HUDEP-2 (cell line): ENCODE data around the gene MCTP2.
"Not testable (repeated sequence)": the region's sequence is repeated elsewhere in the genome, so short reads cannot be mapped to it uniquely, and the experiment has no call there.

Experiments used
- DNase-seq, 76 experiments: peaks; one replicate each; lab custom pipeline; 2025; ENCODE audit not compliant: unreplicated experiment in 76 of 76; lab: John Stamatoyannopoulos, UW

MCTP2 gene

DNA sequence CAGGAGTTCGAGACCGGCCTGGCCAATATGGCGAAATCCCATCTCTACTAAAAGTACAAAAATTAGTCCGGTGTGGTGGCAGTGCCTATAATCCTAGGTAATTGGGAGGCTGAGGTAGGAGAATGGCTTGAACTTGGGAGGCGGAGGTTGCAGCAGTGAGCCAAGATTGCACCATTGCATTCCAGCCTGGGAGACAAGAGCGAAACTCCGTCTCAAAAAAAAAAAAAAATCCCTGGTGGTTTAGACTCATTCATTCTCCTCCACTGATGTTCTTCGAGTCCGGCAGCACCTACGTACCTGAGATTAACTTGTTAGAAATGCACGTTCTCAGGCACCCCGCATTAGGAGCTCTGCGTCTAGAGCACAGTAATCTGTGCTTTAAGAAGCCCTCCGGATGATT lies 3.7 kb downstream of the MCTP2 start:
- no peak for DNase-seq

DNA sequence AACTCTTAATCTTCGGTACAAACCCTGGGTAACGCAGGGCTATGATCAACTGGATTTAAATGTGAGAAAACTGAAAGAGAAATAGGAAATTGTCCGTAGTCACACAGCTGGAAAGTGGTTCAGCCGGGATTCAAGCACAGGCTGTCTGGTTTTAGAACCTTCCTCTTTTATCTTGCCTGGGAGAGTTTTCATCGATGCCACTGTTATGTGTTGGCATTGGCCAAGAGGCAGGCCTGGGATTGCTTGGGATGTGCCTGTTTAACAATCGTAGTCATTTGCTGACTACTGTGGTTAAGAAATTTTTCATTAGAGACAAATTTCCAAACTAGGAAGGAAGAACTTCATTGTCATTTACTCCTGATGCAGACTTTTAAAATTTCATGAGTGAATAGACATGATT lies 4.3 kb downstream of the MCTP2 start:
- DNase-seq = no peak

DNA sequence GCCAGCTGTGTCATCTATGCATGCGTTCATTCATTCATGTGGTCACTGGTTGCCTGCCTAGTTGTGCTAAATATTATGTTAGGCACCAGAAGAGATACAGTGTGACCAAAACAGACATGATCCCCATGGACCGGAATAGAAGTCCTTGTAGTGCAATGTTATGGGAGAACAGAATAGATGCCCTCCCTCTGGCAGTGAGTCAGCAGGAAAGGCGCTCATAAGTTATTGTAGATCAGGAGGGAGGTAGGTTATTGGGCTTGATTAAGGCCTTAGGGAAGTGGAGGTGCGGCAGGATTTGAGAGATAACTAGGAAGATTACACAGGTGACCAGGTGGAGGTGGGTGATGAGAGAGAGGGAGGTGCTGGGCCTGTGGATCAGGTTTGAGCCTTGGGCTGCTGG lies 5.2 kb downstream of the MCTP2 start:
- DNase-seq = no peak

DNA sequence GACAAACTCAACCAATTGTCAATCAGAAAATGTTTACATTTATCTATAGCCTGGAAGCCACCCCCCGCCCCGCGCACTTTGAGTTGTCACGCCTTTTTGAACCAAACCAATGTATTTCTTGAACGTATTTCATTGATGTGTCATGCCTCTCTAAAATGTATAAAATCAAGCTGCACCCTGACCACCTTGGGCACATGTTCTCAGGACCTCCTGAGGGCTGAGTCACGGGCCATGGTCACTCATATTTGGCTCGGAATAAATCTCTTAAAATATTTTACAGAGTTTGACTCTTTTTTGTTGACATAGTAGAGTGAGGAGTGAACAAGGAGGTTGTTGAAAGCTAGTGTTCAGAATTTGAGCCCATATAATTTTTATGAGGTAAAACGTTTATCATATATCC lies 6.5 kb downstream of the MCTP2 start:
- DNase-seq = no peak

DNA sequence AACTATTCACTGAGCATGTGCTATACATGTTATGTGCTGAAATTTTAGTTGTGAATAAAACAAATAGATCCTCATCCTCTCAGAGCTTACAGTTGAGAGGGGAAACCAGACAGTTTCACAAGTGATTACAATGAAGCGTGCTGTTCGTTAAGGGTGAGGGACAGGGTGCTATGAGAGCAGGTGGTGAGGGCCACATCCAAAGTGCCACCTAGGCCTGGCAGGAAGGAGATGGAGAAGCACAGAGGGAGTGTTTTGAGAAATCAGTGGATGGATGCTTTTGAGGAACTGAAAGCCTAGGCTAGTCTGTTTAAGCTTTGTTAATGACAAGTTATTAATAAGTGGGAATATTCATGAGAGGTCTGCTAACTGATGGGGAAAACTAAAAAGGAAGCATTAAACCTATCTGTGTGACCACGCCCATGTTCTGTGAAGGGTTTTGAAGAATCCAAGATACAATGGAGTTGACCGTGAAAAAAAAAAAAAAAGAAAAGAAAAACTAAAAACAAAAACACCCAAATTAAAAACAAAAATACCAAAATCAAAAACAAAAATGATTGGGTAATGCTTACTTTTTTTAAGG lies 7.3 kb downstream of the MCTP2 start:
- no peak for DNase-seq

DNA sequence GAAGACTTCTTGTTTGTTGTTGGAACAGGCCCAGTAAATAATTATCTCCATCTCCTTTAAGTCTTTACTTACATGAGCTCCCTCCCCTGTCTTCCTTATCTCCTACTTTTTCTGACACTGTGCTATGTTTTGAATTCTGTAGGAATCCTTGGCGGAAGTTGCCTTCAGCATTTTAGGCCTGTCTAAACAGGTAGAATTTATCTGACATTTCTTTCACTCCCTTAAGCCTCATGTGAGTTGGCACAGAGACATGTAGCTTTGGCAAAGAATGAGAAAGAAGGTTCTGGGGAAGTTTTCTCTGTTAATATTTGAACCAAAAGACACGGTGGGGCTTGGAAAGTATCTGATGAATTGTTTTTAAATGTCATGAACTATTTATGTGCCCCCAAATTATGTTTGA lies 8.1 kb downstream of the MCTP2 start:
- no peak for DNase-seq

DNA sequence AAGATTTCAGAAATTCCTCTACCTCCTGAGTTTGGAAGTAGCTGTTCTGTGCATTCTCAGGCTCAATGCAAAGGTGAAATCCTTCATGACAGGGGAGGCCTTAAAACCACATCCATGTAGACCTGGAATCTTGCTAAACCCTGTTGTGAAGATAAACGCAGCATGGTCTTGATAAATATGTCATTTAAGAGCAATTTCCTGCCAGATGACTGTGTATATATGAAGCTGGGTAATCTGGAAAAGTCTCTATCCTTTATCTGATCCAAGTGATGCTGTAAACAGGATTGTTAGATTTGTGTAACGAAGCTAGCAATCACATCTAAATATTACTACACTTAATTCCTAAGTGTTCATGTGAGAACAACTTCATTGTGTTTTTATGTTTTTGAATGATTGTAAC lies 9.1 kb downstream of the MCTP2 start:
- no peak for DNase-seq

DNA sequence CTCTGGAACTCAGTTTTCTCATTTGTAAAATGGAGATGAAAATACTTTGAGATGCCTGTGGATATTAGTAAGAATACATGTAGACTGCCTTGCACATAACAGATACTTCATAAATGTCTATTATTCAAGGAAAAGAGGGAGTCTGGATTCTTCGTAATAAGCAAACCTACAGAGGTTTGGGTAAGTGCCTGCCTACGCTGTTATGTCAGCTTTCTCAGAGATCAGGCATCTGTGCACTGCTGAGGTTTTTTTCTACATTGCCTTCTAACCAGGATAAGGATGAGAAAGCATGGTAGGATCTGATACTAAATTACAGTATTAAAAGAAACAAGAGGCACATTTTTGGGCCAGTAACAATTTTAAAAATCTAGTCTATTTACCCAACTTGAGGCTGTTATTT lies 10.9 kb downstream of the MCTP2 start:
- no peak for DNase-seq

DNA sequence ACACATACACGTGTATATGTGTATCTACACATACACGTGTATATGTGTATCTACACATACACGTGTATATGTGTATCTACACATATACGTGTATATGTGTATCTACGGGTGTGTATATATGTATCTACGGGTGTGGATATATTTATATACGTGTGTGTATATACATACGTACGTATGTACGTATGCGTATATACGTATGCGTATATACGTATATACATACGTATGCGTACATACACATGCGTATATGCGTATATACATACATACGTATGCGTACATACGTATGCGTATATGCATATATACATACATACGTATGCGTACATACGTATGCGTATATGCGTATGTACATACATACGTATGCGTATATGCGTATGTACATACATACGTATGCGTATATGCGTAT lies 11.6 kb downstream of the MCTP2 start:
- not testable (repeated sequence) for DNase-seq

DNA sequence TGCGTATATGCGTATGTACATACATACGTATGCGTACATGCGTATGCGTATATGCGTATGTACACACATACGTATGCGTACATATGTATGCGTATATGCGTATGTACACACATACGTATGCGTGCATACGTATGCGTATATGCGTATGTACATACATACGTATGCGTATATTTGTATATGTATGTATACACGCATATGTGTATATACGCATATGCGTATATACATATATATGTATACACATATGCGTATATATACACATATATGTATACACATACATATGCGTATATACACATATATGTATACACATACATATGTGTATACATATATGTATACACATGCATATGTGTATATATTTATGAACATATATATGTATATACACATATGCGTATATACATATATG lies 12.1 kb downstream of the MCTP2 start:
- DNase-seq = no peak

DNA sequence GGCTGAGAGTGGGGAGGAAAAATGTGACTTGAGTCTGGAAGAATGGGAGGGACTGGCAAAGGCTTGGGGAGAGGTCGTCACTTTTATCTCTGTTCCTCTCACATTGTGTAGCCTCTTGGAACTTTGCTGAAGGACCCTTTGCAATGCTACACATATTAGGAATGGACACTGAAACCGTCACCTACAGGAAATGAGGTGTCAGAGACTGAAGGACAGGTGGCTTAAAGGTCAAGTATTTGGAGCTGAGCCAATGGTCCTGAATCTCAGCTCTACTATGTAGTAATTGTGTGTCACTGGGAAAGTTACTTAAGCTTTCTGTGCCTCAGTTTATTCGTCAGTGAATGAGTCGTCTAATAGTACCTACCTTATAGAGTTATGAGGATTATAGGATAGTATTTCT lies 14.7 kb downstream of the MCTP2 start:
- no peak for DNase-seq

DNA sequence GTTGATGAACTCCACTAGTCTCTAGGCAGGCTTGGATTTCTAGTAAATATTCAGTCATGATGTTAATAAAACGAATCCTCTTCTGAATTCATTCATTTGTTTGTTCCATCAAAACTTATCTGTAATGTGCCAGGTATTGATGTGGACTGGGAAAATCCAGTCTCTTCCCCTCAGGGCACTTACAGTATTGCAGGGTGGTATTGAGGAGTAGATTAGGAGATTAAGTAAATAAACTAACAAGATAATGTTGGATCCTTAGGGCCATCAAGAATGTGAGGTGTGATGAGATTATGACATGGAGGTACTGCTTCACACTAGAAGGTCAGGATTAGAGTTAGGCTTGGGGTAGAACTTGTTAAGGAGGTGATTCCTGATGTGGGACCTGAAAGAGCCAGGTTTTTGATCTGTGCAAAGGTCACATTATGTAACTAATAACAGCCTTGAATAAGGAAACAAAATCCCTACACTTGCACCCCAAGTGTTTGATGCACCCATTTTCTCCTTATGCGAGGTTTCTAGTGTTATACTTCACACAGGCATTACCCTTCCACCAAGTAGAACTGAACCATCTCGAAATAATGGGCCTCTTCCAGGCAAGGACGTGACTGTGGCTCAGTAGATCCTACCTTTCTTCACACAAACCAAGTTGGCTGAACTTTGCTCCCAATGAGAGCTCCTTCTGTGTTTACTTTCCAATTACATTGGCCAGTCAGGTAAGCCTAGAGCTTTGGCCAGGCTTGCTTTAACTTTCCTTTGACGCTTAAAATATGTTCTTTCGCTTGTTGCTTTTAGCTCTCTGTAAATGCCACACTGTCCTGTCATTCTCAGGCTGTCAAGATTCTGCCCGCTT lies 16.7 kb downstream of the MCTP2 start:
- DNase-seq = no peak

DNA sequence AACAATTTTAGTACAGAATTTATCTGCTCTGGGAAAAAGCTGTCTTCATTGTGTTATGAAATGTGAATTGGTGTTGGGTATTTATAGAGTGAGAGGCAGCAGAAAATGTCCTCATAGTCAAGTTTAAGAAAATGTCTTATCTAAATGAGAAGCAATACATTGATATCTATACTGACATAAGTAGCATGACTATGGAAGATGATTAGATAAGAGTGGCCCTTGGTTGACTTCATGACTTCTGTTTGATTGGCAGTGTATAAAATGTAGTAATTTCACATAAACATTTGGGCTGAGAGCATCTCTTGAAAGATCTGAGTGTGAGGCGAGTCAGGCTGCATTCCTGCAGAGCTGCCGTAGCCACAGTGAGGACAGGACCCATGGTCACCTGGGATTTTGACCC lies 19.4 kb downstream of the MCTP2 start:
- peak in 5 of 76 experiments; percentile 15 to 42 (median 20) for DNase-seq

DNA sequence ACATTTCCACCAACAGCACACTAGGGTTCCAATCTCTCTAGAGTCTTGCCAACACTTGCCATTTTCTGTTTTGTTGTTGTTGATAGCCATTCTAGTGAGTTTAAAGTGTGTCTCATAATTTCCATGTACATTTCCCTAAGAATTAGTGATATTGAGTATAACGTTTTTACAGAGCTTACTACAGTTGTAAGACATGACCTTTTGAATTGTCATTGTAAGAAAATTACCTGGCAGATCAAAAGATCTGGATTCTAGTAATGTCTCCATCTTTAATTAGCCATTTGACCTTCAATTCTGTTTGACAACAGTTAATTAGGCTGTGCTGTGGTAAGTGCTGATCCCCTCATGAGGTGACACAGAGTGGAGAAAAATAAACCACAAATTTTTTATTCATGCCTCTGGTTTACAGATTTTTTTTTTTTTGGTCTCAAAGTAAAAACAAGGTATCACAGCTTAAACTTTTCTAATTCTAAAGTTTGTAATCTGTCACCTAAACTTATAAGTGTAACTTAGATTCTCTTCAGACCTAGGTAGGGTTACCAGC lies 20.9 kb downstream of the MCTP2 start:
- DNase-seq = no peak

DNA sequence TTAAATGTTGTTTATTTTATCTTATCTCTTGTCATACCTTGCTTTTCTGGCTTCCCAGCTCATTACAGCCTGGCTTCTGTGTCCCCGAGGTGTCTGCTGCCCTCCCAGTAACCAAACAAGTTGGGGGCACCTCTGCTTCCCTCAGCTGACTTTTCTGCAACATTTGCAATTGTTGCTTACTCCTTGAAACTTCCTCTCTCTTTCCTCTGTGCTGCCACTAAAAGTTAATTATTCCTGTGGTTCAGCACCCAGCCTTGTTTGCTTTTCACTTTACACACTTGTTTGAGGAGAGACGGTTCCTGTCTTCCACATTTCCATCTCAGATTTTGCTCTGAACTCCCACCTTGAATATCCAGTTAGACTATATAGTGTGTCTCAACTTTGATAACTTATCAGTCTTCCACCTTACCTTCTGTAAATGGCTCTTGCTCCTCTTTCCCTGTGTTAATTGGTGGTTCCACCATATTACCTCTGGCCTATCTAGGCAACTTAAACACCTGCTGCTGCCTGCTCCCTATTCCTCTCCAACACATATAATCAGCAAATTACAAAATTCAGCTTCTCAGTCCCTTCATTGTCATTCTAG lies 21.6 kb downstream of the MCTP2 start:
- DNase-seq = no peak

DNA sequence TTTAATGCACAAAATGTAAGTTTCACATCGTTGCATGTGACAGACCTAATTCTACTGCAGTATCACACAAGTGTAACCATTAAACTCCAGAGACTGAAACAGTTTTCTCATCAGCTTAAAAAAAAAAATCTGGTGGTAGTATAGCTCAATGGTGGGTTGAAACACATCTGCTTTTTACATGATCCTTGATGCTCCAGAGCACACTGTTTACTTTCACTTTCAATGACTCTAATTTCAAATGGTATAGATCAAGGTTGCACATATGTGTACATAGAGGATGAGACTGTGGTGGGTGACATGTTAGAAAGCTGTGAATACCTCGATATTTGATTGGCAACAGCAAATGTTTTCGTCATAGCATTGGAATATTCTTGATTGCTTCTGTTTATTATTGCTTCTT lies 22.4 kb downstream of the MCTP2 start:
- DNase-seq = no peak

DNA sequence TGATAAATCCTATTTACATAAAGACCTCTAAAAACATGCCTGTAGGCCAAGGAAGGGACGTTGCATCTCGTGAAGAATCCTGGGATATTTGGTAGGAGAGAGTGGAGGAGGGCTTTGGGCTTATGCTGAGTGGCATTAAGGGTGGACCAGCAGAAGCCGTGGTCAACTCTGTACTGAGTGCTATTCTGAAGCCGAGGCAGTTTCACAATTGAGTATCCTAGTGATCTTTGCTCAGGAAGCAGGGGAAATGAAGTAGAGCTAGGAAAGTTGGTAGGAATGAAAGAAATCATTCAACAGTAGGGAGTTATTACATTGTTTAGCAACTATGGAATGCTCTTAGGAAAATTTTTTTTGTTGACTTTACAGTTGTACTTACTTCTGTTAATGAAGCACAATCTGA lies 24.2 kb downstream of the MCTP2 start:
- DNase-seq = no peak

DNA sequence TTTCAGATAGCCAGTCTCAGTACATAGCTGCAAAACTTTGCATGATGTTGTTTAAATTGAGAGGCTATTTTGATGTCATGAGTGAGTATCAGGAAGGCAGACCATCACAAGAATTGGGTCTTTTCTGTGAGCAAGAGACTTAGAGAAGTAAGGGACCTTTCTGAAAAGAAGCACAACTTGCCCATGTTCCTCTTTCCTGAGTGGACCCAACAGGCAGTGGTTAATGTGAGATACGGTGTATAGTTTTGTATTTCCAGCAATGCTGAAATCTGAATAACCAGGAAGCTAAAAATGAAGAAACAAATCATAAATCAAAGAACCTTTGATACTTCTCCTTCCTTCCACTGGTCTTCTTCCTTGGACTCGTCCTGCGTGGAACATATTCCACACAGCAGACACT lies 25.1 kb downstream of the MCTP2 start:
- no peak for DNase-seq

DNA sequence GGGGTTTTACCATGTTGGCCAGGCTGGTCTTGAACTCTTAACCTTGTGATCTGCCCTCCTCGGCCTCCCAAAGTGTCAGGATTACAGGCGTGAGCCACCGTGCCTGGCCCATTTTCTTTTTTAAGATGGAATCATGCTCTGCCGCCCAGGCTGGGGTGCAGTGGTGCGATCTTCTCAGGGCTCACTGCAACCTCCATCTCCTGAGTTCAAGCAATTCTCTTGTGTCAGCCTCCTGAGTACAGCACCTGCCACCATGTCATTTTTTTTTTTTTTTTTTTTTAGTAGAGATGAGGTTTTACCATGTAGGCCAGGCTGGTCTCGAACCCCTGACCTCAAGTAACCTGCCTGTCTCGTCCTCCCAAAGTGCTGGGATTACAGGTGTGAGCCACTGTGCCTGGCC lies 26.4 kb downstream of the MCTP2 start:
- not testable (repeated sequence) for DNase-seq

DNA sequence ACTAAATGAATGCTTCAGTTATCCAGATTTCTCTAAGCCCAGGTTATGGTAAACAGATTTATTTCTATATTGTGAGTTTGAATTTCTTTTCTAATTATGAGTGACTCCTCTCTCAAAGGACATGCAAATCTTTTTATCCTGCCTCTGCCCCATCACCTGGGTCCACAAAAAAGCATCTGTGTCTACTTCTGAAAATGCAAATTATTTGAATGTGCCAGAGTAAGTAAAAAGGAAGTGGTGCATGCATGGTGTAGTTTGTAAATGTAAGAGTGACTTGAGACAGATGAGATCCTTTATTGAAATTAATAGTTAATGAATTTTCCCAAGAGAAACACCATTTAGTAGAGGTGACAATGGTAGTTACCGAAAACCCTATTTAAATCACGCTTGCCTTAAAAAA lies 26.9 kb downstream of the MCTP2 start:
- no peak for DNase-seq

DNA sequence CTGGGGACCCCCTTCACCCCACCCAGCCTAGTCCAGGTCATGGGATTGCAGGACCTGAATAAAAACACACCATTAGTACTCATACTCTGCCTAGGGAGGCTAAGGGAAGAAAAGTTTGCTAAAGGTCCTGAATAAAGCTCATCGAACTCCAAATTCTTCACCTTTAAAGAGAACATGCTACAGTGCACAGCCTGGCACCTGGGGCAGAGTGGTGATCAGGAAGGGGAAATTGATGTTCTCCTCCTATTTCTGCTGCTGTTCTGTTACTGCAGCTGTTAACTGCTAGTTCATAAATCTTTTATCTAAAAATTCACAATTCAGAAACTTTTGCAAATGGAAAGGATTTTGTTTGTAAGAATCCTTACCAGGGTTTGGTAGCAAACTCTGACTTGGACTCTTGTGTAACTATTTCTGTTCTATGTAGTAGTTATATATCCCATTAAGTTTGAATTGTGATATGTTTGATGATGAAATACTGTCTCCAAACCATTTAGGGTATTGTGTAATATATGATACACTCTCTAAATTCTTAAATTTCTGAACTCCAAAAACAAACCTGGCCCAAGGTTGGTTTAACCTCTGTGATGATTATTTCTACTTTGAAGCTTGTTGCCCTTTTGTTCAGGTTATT lies 27.9 kb downstream of the MCTP2 start:
- DNase-seq = no peak
